Retinal pigment epithelial cell (primary cell): ENCODE results near the gene SLC17A3.

ENCODE experiments used
- DNase-seq: peaks from one replicate; pipeline ENCODE4 v3.0.0-alpha.2; 2010; ENCODE audit warnings: low read depth
- H3K4me3 ChIP-seq: 2 replicates; pipeline ENCODE4 v1.5.1; 2011; ENCODE audit warnings: mild to moderate bottlenecking, low read length, control low read depth, moderate library complexity
- CTCF ChIP-seq: conservative IDR thresholded peaks from 2 replicates; pipeline ENCODE4 v1.5.1; 2011; ENCODE audit warnings: low read depth, low read length, control low read depth, inconsistent platforms

Gene SLC17A3

GRCh38 chr6:25899580-25900408 is 25.8 kb upstream of the SLC17A3 start:
- peak; percentile 43 for DNase-seq
- TF ChIP-seq CTCF: no peak

GRCh38 chr6:25899123-25899522 is 25.1 kb upstream of the SLC17A3 start:
- no peak overlapping the region for H3K4me3 ChIP-seq
- TF ChIP-seq CTCF: no peak
- peak; percentile 76 for DNase-seq

More at GRCh38 chr6:25899580-25900408, 25.8 kb upstream of the SLC17A3 start:
- no peak overlapping the region for H3K4me3 ChIP-seq

GRCh38 chr6:25898289-25898977 is 24.4 kb upstream of the SLC17A3 start:
- DNase-seq: no peak
- no peak for TF ChIP-seq CTCF
- H3K4me3 ChIP-seq: no peak overlapping the region

- no peak overlapping the region for H3K4me3 ChIP-seq
- no peak for DNase-seq
- no peak for TF ChIP-seq CTCF
Measured at GRCh38 chr6:25896252-25896651, 22.2 kb upstream of the SLC17A3 start.

GRCh38 chr6:25895771-25896170 is 21.7 kb upstream of the SLC17A3 start:
- DNase-seq: no peak
- TF ChIP-seq CTCF: no peak
- H3K4me3 ChIP-seq: no peak overlapping the region

- no peak overlapping the region for H3K4me3 ChIP-seq
- DNase-seq: no peak
- no peak for TF ChIP-seq CTCF
Measured at GRCh38 chr6:25893778-25894177, 19.7 kb upstream of the SLC17A3 start.
